Chondrocyte (in vitro differentiated cells): ENCODE results near the gene LARP4B. TPM values are rescaled to one million over a fixed set of nuclear protein-coding genes. Genes with fewer than 3 reads are reported as not detected.

Experiments
- DNase-seq: peaks from one replicate; pipeline ENCODE4 v3.0.0; 2021; ENCODE audit warnings: mixed read lengths, low spot score
- H3K27ac Mint-ChIP-seq: one replicate; pipeline ENCODE4 v1.8.0; 2021; ENCODE audit warnings: mild to moderate bottlenecking, moderate library complexity, mixed read lengths; ENCODE audit not compliant: unreplicated experiment
- H3K27me3 Mint-ChIP-seq: 2 replicates; pipeline ENCODE4 v1.8.0; 2021; ENCODE audit warnings: low read depth, mixed read lengths
- H3K36me3 Mint-ChIP-seq: 2 replicates; pipeline ENCODE4 v1.8.0; 2021; ENCODE audit warnings: low read depth, mixed read lengths
- H3K4me1 Mint-ChIP-seq: 2 replicates; pipeline ENCODE4 v1.8.0; 2021; ENCODE audit warnings: low read depth, mild to moderate bottlenecking, mixed read lengths
- H3K4me3 Mint-ChIP-seq: one replicate; pipeline ENCODE4 v1.8.0; 2021; ENCODE audit warnings: mild to moderate bottlenecking, moderate library complexity, mixed read lengths; ENCODE audit not compliant: unreplicated experiment
- H3K9me3 Mint-ChIP-seq: 2 replicates; pipeline ENCODE4 v1.8.0; 2021; ENCODE audit warnings: low read depth, mixed read lengths
- CTCF ChIP-seq: fragments of 200-600 bp; sonication (generic); IDR thresholded peaks from 2 replicates; pipeline ENCODE4 v1.5.0; 2021; ENCODE audit warnings: antibody characterized with exemption, mild to moderate bottlenecking, moderate library complexity
- total RNA-seq: library from RNA; stranded (reverse); gene quantifications from 3 replicates; pipeline ENCODE4 v1.2.1, GENCODE V29; 2021

Gene LARP4B
- total RNA-seq, 1 donor from 2014 or later: 67.1 TPM

GRCh38 chr10:924524-924859 is 7.0 kb downstream of the LARP4B start:
- H3K4me3 Mint-ChIP-seq: no peak overlapping the region
- H3K9me3 Mint-ChIP-seq: no peaks in the 10 kb centered on the region
- no peak for DNase-seq
- TF ChIP-seq CTCF: no peak
- peaks cover 54% of the 10 kb centered on the region for H3K4me1 Mint-ChIP-seq
- H3K27me3 Mint-ChIP-seq: no peaks in the 10 kb centered on the region
- no peaks in the 10 kb centered on the region for H3K36me3 Mint-ChIP-seq
- H3K27ac Mint-ChIP-seq: no peak overlapping the region

- Mint-ChIP-seq H3K4me1 (peaks cover 49% of the 10 kb centered on the region), H3K36me3 (no peaks in the 10 kb centered on the region), H3K9me3 (no peaks in the 10 kb centered on the region), H3K4me3 (no peak overlapping the region), H3K27ac (no peak overlapping the region), H3K27me3 (no peaks in the 10 kb centered on the region)
- no peak for DNase-seq
- TF ChIP-seq CTCF: no peak
Measured at GRCh38 chr10:923844-924523, 7.5 kb downstream of the LARP4B start.

DNA sequence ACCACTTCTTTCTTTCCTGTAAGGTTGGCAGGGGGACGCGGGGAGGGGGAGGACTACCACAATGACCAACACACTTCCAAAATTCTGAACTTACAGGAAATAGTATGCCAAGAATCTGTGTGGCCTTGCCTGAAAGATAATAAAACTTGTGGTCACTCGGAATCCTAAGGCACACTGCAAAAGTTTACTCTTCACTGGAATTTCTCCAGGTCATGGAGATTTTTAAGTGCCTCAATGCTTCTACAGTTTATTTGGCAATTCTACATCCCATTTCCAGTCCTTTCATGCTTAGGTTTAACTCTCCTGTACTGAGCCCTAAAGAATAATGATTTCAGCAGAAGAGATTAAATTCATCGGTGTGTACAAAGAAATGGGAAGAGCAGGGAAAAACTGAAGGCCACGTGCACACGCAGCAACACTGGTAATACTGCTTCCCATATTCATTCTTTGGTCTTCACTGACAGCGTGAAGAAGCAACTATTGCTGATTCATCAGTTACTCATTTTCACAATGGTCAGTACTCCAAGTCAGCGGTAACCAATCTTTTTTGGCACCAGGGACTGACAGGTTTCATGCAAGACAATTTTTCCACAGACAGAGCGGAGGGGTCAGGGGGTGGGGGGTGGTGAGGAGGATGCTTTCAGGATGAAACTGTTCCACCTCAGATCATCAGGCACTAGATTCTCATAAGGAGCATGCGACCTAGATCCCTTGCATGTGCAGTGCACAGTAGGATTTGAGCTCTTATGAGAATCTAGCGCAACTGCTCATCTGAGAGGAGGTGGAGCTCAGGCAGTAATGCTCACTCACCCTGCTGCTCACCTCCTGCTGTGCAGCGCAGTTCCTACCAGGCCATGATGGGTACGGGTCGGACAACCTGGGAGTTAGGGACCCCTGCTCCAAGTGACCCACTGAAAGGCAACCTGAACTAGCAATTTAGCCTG is 9.8 kb downstream of the LARP4B start:
- no peak for DNase-seq

GRCh38 chr10:920450-920849 is 11.1 kb downstream of the LARP4B start:
- Mint-ChIP-seq H3K27ac (no peak overlapping the region), H3K4me1 (peaks cover 27% of the 10 kb centered on the region), H3K9me3 (no peaks in the 10 kb centered on the region), H3K36me3 (no peaks in the 10 kb centered on the region), H3K27me3 (no peaks in the 10 kb centered on the region), H3K4me3 (no peak overlapping the region)
- no peak for TF ChIP-seq CTCF
- DNase-seq: no peak

More for the DNA sequence above, 9.8 kb downstream of the LARP4B start:
- Mint-ChIP-seq H3K27ac (peak overlapping the region; percentile 64), H3K4me1 (peaks cover 35% of the 10 kb centered on the region), H3K4me3 (no peak overlapping the region), H3K36me3 (no peaks in the 10 kb centered on the region), H3K27me3 (no peaks in the 10 kb centered on the region), H3K9me3 (no peaks in the 10 kb centered on the region)
- no peak for TF ChIP-seq CTCF

DNA sequence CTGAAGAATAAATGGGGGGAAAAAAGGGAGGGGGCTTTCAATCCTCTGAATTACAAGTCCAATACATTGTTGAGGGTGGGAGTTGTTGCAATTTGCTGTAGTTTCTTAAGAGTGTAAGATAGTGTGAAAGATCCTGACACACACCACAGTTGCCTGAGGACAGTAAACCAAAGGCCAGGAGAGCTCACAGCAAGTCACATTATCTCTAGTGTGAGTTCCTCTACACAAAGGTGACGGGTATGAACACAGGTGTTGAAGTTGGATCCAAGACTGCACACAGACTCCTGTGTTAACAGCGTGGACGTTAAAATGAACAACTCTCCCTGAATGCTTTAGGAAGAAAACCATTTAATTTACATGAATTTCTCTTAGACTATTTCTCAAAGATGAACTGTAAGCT is 12.0 kb downstream of the LARP4B start:
- H3K27me3 Mint-ChIP-seq: no peaks in the 10 kb centered on the region
- no peak overlapping the region for H3K4me3 Mint-ChIP-seq
- no peak overlapping the region for H3K27ac Mint-ChIP-seq
- no peaks in the 10 kb centered on the region for H3K9me3 Mint-ChIP-seq
- DNase-seq: no peak
- no peak for TF ChIP-seq CTCF
- H3K4me1 Mint-ChIP-seq: peaks cover 24% of the 10 kb centered on the region
- no peaks in the 10 kb centered on the region for H3K36me3 Mint-ChIP-seq
